ENCODE measurements around the gene LRRC32. TPM values are rescaled to one million over a fixed set of nuclear protein-coding genes. Genes with fewer than 3 reads are reported as not detected.
"Not testable (repeated sequence)": the region's sequence is repeated elsewhere in the genome, so short reads cannot be mapped to it uniquely, and the experiment has no call there.

LRRC32 gene
- total and polyA plus RNA-seq, 8 donors: 14.0 to 270 (median 23.9) TPM

DNA sequence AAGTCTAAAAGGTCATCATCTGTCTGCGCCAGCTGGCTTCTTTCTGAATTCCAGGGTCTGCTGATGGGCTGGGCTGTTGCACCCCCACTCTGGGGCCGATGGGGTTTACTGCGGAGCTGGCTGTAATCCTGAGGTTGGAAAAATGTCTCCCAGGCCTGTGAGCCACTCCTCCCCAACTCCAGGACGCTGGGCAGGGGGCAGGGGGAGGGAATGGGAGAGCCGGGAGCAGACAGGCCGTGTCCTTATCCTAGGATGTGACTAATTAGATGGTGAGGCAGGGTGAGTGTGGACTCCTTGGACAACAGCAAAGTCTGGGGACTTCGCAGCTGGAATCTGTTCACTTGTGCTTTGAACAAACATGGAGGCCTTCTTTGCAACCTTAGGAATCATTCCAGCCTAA lies 48.7 kb downstream of the LRRC32 start:
- Histone ChIP-seq H3K27ac (no peak overlapping the region), H3K4me3 (no peak overlapping the region), H3K4me1 (no peaks in the 10 kb centered on the region), H3K27me3 (no peaks in the 10 kb centered on the region), H3K9me3 (peaks cover 5 to 13% (median 11%) of the 10 kb centered on the region in 4 donors), H3K36me3 (no peaks in the 10 kb centered on the region)
- TF ChIP-seq POLR2A (IDR thresholded peaks at IDR 0.05): no peak
- WGBS, 5 donors: 58 to 78% (median 71%) methylated on average over 7 of the region's 7 CpGs
- intact Hi-C loops (cut with DNase I; ENCODE audit: low total_unique reads): no loop called here
- DNase-seq: no peak

DNA sequence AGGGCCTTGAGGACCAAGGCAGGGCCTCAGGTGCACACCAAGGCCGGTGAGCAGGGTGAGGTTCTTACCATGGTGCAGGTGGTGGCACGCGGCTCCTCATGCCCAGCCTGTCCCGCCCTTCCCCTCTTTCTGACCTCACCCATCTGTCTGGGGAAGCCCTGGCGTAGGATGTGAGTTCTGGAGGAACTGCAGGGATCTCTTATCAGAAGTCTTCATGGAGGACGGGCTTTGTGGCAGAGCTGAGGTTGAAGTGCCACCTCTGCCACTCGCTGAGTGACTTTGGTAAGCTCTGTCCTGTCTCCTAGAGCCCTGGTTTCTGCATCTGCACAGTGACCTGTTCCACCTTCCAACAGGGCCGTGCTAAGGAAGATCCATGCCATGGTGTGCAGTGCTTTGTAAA lies 49.1 kb downstream of the LRRC32 start:
- intact Hi-C loops (cut with DNase I; ENCODE audit: low total_unique reads): no loop called here
- TF ChIP-seq, protein P1, sequence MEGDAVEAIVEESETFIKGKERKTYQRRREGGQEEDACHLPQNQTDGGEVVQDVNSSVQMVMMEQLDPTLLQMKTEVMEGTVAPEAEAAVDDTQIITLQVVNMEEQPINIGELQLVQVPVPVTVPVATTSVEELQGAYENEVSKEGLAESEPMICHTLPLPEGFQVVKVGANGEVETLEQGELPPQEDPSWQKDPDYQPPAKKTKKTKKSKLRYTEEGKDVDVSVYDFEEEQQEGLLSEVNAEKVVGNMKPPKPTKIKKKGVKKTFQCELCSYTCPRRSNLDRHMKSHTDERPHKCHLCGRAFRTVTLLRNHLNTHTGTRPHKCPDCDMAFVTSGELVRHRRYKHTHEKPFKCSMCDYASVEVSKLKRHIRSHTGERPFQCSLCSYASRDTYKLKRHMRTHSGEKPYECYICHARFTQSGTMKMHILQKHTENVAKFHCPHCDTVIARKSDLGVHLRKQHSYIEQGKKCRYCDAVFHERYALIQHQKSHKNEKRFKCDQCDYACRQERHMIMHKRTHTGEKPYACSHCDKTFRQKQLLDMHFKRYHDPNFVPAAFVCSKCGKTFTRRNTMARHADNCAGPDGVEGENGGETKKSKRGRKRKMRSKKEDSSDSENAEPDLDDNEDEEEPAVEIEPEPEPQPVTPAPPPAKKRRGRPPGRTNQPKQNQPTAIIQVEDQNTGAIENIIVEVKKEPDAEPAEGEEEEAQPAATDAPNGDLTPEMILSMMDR (IDR thresholded peaks at IDR 0.05): no peak
- no peak for TF ChIP-seq POLR2A (IDR thresholded peaks at IDR 0.05)
- TF ChIP-seq POLR2AphosphoS5 (IDR thresholded peaks at IDR 0.05): no peak
- no peak for TF ChIP-seq EP300 (IDR thresholded peaks at IDR 0.05)
- Histone ChIP-seq H3K36me3 (no peaks in the 10 kb centered on the region), H3K27ac (no peak overlapping the region), H3K4me3 (no peak overlapping the region), H3K4me1 (peaks cover 0 to under 1% (median 0%) of the 10 kb centered on the region in 4 donors), H3K9me3 (peaks cover 5 to 13% (median 11%) of the 10 kb centered on the region in 4 donors), H3K27me3 (no peaks in the 10 kb centered on the region)
- no peak for DNase-seq
- 84 to 95% (median 88%) methylated on average over 7 to 8 of the region's 8 CpGs for WGBS, 5 donors

DNA sequence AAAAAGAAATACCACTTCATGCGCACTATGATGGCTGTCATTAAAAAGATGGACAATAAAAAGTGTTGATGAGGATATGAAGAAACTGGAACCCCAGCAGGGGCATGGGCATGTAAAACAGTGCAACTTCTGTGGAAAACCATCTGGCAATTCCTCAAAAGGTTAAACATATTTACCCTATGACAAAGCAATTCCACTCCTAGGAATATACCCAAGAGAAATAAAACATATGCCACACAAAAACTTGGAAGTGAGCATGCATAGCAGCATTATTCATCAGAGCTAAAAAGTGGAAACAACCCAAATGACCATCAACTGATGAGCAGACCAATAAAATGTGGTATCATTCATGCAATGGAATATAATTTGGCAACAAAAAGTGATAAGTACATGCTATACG lies 50.1 kb downstream of the LRRC32 start:
- Histone ChIP-seq H3K4me1 (peaks cover 0 to 10% (median 7%) of the 10 kb centered on the region in 4 donors), H3K4me3 (no peak overlapping the region), H3K27ac (no peak overlapping the region), H3K9me3 (peaks cover under 1 to 5% (median 3%) of the 10 kb centered on the region in 4 donors), H3K36me3 (no peaks in the 10 kb centered on the region), H3K27me3 (no peaks in the 10 kb centered on the region)
- intact Hi-C loops (cut with DNase I; ENCODE audit: low total_unique reads): no loop called here
- TF ChIP-seq POLR2A (IDR thresholded peaks at IDR 0.05): no peak
- no peak for TF ChIP-seq EP300 (IDR thresholded peaks at IDR 0.05)
- TF ChIP-seq POLR2AphosphoS5 (IDR thresholded peaks at IDR 0.05): no peak
- TF ChIP-seq, protein P1 (IDR thresholded peaks at IDR 0.05): no peak
- DNase-seq: no peak
- WGBS, 5 donors: 94 to 99% (median 97%) methylated on average over 2 of the region's 2 CpGs

DNA sequence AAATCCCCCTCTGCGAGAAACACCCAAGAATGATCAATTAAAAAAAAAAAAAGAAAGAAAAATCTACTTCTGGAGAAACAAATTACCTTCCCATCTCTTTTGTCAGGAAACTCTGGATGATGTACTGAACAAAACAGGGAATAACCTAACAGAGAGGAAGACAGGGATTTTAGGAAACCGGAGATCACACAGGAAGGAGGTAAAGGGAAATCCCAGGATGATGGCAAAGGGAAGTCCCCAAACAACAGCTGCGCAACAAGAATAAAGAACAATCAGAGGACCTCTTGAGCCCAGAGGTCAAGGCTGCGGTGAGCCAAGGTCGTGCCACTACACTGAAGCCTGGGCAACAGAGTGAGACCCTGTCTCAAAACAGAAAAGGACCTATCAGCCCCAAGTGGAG lies 50.7 kb downstream of the LRRC32 start:
- H3K27ac ChIP-seq; DNase-seq; H3K4me1 ChIP-seq; H3K27me3 ChIP-seq; H3K36me3 ChIP-seq; intact Hi-C loops (cut with DNase I; ENCODE audit: low total_unique reads); H3K9me3 ChIP-seq; H3K4me3 ChIP-seq: not testable (repeated sequence)
- WGBS, 5 donors: 75 to 90% (median 79%) methylated on average over 1 to 4 of the region's 5 CpGs; no CpG with 5 or more reads in 1 of the 5 donors

DNA sequence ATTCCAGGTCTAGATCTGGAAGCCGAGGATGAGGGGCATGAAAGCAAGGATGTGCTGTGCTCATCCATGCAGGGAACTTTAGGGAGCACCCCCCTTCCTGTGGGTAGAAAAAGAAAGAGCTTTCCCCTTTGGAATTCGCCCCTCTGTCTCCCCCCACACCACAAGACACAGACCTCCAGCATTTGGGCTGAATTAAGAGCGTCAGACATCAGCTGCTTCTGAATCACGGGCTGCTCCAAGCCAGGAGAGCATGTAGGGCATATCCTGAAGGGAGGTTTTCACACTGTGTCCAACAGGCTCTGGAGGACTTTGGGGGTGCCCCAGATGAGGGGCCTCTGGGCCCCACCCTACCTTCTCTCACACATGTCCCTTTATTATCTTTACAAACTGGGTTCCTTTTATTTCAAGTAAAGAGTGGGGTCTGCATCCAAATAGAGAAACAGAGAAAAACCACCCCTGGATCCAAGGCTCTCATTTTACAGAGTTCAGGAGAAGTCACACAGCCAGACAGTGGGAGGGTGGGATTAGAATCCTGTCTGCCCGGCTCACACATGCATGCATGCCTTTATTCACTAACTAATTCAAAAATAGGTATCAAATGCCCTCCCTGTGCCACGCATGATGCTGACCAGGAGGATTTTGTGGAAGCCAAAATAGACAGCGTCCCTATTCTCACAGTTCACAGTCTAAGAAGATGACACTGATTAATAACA lies 52.8 kb downstream of the LRRC32 start:
- no peaks in the 10 kb centered on the region for H3K9me3 ChIP-seq
- TF ChIP-seq, protein P1 (IDR thresholded peaks at IDR 0.05): no peak
- TF ChIP-seq POLR2A (IDR thresholded peaks at IDR 0.05) (no peak), EP300 (IDR thresholded peaks at IDR 0.05) (no peak), POLR2AphosphoS5 (IDR thresholded peaks at IDR 0.05) (no peak)
- no peak for DNase-seq
- H3K4me1 ChIP-seq: peaks cover 0 to 10% (median 7%) of the 10 kb centered on the region in 4 donors
- no peaks in the 10 kb centered on the region for H3K36me3 ChIP-seq
- H3K27ac ChIP-seq: peak overlapping the region in 1 of 5 donors; percentile 1
- no peak overlapping the region for H3K4me3 ChIP-seq
- intact Hi-C loops (cut with DNase I; ENCODE audit: low total_unique reads): no loop called here
- 72 to 92% (median 81%) methylated on average over 7 of the region's 7 CpGs for WGBS, 5 donors
- H3K27me3 ChIP-seq: no peaks in the 10 kb centered on the region

Data from stomach (tissue), 9 donors.